ENCODE measurements around the gene ATP2C2. TPM values are rescaled to one million over a fixed set of nuclear protein-coding genes. Genes with fewer than 3 reads are reported as not detected.

ATP2C2 gene
- total RNA-seq, 1 donor from 2014 or later, result 32.1 TPM

GRCh38 chr16:84501077-84501735 is 132.9 kb downstream of the ATP2C2 start:
- DNase-seq (ENCODE audit: low read depth) (peak; percentile 95), FAIRE-seq (no peak)
- Histone ChIP-seq H3K36me3 (ENCODE audit: control insufficient read depth, insufficient read depth, low read length) (peaks cover 28% of the 10 kb centered on the region), H3K4me3 (ENCODE audit: low read depth, low read length) (no peak overlapping the region), H3K27me3 (ENCODE audit: control insufficient read depth, insufficient read depth, low read length) (no peaks in the 10 kb centered on the region)
- no peak for TF ChIP-seq CTCF (IDR thresholded peaks at IDR 0.05; ENCODE audit: insufficient read depth, low read length, severe bottlenecking)

GRCh38 chr16:84502075-84502474 is 133.7 kb downstream of the ATP2C2 start:
- Histone ChIP-seq H3K4me3 (ENCODE audit: low read depth, low read length) (no peak overlapping the region), H3K36me3 (ENCODE audit: control insufficient read depth, insufficient read depth, low read length) (peaks cover 25% of the 10 kb centered on the region), H3K27me3 (ENCODE audit: control insufficient read depth, insufficient read depth, low read length) (no peaks in the 10 kb centered on the region)
- FAIRE-seq (no peak), DNase-seq (ENCODE audit: low read depth) (no peak)
- no peak for TF ChIP-seq CTCF (IDR thresholded peaks at IDR 0.05; ENCODE audit: insufficient read depth, low read length, severe bottlenecking)

- H3K4me3 ChIP-seq (ENCODE audit: low read depth, low read length), result no peak overlapping the region
- TF ChIP-seq CTCF (IDR thresholded peaks at IDR 0.05; ENCODE audit: insufficient read depth, low read length, severe bottlenecking), result no peak
- no peaks in the 10 kb centered on the region for H3K27me3 ChIP-seq (ENCODE audit: control insufficient read depth, insufficient read depth, low read length)
- FAIRE-seq (no peak), DNase-seq (ENCODE audit: low read depth) (no peak)
- peaks cover 22% of the 10 kb centered on the region for H3K36me3 ChIP-seq (ENCODE audit: control insufficient read depth, insufficient read depth, low read length)
Measured at GRCh38 chr16:84502581-84502980, 134.2 kb downstream of the ATP2C2 start.

GRCh38 chr16:84503751-84504395 is 135.5 kb downstream of the ATP2C2 start:
- H3K4me3 ChIP-seq (ENCODE audit: low read depth, low read length), result peak overlapping the region; percentile 86
- peaks cover 13% of the 10 kb centered on the region for H3K36me3 ChIP-seq (ENCODE audit: control insufficient read depth, insufficient read depth, low read length)
- no peak for TF ChIP-seq CTCF (IDR thresholded peaks at IDR 0.05; ENCODE audit: insufficient read depth, low read length, severe bottlenecking)
- peak; percentile 50 for DNase-seq (ENCODE audit: low read depth)
- FAIRE-seq, result no peak
- H3K27me3 ChIP-seq (ENCODE audit: control insufficient read depth, insufficient read depth, low read length), result no peaks in the 10 kb centered on the region

- H3K4me3 ChIP-seq (ENCODE audit: low read depth, low read length), result peak within 1 kb of the TSS; percentile 86
- no peak for FAIRE-seq
- H3K36me3 ChIP-seq (ENCODE audit: control insufficient read depth, insufficient read depth, low read length), result peaks cover 10% of the 10 kb centered on the region
- DNase-seq (ENCODE audit: low read depth), result peak; percentile 90
- no peak for TF ChIP-seq CTCF (IDR thresholded peaks at IDR 0.05; ENCODE audit: insufficient read depth, low read length, severe bottlenecking)
- no peaks in the 10 kb centered on the region for H3K27me3 ChIP-seq (ENCODE audit: control insufficient read depth, insufficient read depth, low read length)
Measured at GRCh38 chr16:84504420-84505248, 136.3 kb downstream of the ATP2C2 start, which contains the start of gene MEAK7. Gene MEAK7 (minus strand): TSS chr16:84504659. CDS start chr16:84498086, 6,573 bp downstream.
